B cell (primary cell): ENCODE results near the gene TMA7. TPM values are rescaled to one million over a fixed set of nuclear protein-coding genes. Genes with fewer than 3 reads are reported as not detected.

ENCODE experiments used
- ATAC-seq: fragments of 200-7000 bp; cut with Tn5 transposase; one replicate; pipeline ENCODE4 v1.10.0; 2021; ENCODE audit warnings: low read depth, mild to moderate bottlenecking, moderate number of reproducible peaks, moderate library complexity
- CTCF ChIA-PET: fragments of 350-600 bp; sonication (Branson Sonifier 250); formaldehyde crosslinking; loops from one replicate; lab custom pipeline; 2021; ENCODE audit warnings: antibody characterized with exemption, inconsistent platforms; lab: Charles Lee
- POLR2A ChIA-PET: fragments of 350-600 bp; sonication (Branson Sonifier 250); formaldehyde crosslinking; loops from one replicate; lab custom pipeline; 2021; ENCODE audit warnings: antibody characterized with exemption; lab: Charles Lee
- DNase-seq: peaks from one replicate; pipeline ENCODE4 v3.0.0; 2013
- H2AFZ ChIP-seq: 2 replicates; pipeline ENCODE4 v1.6.1; 2012; ENCODE audit warnings: mild to moderate bottlenecking, low read depth, low read length; ENCODE audit not compliant: insufficient read depth, poor library complexity, severe bottlenecking
- H3K27ac ChIP-seq, 2 donors: 1 replicate in 1 of 2; 2 replicates in 1 of 2; pipeline ENCODE4 v1.5.1; 2012 to 2013; ENCODE audit warnings: low read length in 2 of 2, mild to moderate bottlenecking in 2 of 2, moderate library complexity in 1 of 2
- H3K27me3 ChIP-seq, 4 experiments: fragments of 200-600 bp in 1 of 4; sonication (generic) in 1 of 4; replicated peaks in 1 of 4; 1 replicate in 2 of 4; 2 replicates in 2 of 4; pipeline versions ENCODE4 v1.6.1 to v1.7.0; 2013 to 2016; ENCODE audit warnings: low read length in 3 of 4, mild to moderate bottlenecking in 2 of 4, mixed read lengths in 1 of 4, moderate library complexity in 1 of 4; ENCODE audit not compliant: insufficient read depth in 4 of 4, control insufficient read depth in 3 of 4; ENCODE audit errors: control extremely low read depth in 1 of 4
- H3K36me3 ChIP-seq, 2 experiments: replicated peaks in 1 of 2; 1 replicate in 1 of 2; 2 replicates in 1 of 2; pipeline versions ENCODE4 v1.6.1 to v1.7.1; 2013; ENCODE audit warnings: low read length in 1 of 2; ENCODE audit not compliant: insufficient read depth in 2 of 2, control insufficient read depth in 1 of 2; ENCODE audit errors: control extremely low read depth in 1 of 2, extremely low read depth in 1 of 2
- H3K4me1 ChIP-seq, 2 donors: fragments of 200-600 bp in 1 of 2; sonication (generic) in 1 of 2; 1 replicate in 1 of 2; 2 replicates in 1 of 2; pipeline versions ENCODE4 v1.5.1 to v1.6.1; 2013 to 2017; ENCODE audit warnings: low read length in 2 of 2; ENCODE audit not compliant: control insufficient read depth in 2 of 2, insufficient read depth in 2 of 2
- H3K4me2 ChIP-seq: replicated peaks from 2 replicates; pipeline ENCODE3; 2012; ENCODE audit warnings: mild to moderate bottlenecking, low read depth, low read length; ENCODE audit not compliant: poor library complexity, severe bottlenecking
- H3K4me3 ChIP-seq, 5 experiments: fragments of 200-600 bp in 1 of 5; sonication (generic) in 1 of 5; 1 replicate in 3 of 5; 2 replicates in 2 of 5; pipeline versions ENCODE4 v1.5.1 to v1.7.0; 2011 to 2016; ENCODE audit warnings: low read length in 4 of 5, mild to moderate bottlenecking in 4 of 5, low read depth in 2 of 5, control low read depth in 1 of 5, moderate library complexity in 1 of 5; ENCODE audit not compliant: insufficient read depth in 1 of 5; ENCODE audit errors: control extremely low read depth in 1 of 5, extremely low read depth in 1 of 5
- H3K79me2 ChIP-seq: fragments of 200-600 bp; sonication (generic); one replicate; pipeline ENCODE4 v1.6.0; 2016; ENCODE audit warnings: low read length; ENCODE audit not compliant: control insufficient read depth, insufficient read depth
- H3K9ac ChIP-seq: fragments of 200-600 bp; sonication (generic); 2 replicates; pipeline ENCODE4 v1.6.1; 2017; ENCODE audit warnings: mild to moderate bottlenecking, low read length, moderate library complexity
- H3K9me3 ChIP-seq, 3 donors: one replicate each; pipeline versions ENCODE4 v1.6.1 to v1.7.1; 2013; ENCODE audit warnings: low read length in 2 of 3; ENCODE audit not compliant: control insufficient read depth in 2 of 3, insufficient read depth in 1 of 3; ENCODE audit errors: control extremely low read depth in 1 of 3
- H4K20me1 ChIP-seq: 2 replicates; pipeline ENCODE4 v1.6.0; 2012; ENCODE audit warnings: mild to moderate bottlenecking, low read length; ENCODE audit not compliant: insufficient read depth, control insufficient read depth, poor library complexity, severe bottlenecking
- H3K27ac Mint-ChIP-seq: one replicate; pipeline ENCODE4 v1.8.0; 2021; ENCODE audit warnings: mixed read lengths
- H3K27me3 Mint-ChIP-seq: one replicate; pipeline ENCODE4 v1.8.0; 2021; ENCODE audit warnings: mixed read lengths
- H3K4me1 Mint-ChIP-seq: one replicate; pipeline ENCODE4 v1.8.0; 2021; ENCODE audit warnings: mixed read lengths
- H3K4me3 Mint-ChIP-seq: one replicate; pipeline ENCODE4 v1.8.0; 2021; ENCODE audit warnings: mixed read lengths
- H3K9me3 Mint-ChIP-seq: one replicate; pipeline ENCODE4 v1.8.0; 2022; ENCODE audit warnings: mixed read lengths; ENCODE audit not compliant: insufficient read depth
- EZH2 ChIP-seq: IDR thresholded peaks from 2 replicates; pipeline ENCODE4 v1.6.1; 2012; ENCODE audit warnings: borderline replicate concordance, low read depth, mild to moderate bottlenecking, moderate library complexity, low read length; ENCODE audit not compliant: insufficient read depth, poor library complexity, severe bottlenecking
- WGBS: methylation state at CpG from one replicate; pipeline ENCODE4 v1.1.5; 2013; ENCODE audit warnings: missing lambda C conversion rate; ENCODE audit not compliant: insufficient coverage; 5-methylcytosine and 5-hydroxymethylcytosine counted together
- intact Hi-C: fragments of 100-400 bp; cut with micrococcal nuclease; formaldehyde crosslinking; loops from one replicate; pipeline ENCODE4 v1.10.0; 2022
- polyA plus RNA-seq: library from polyadenylated mRNA; depleted of rRNA; stranded (reverse); fragments of >200 nt; gene quantifications from 2 replicates; pipeline ENCODE4 v1.2.3, GENCODE V29; 2012
- total RNA-seq, 2 donors: library from RNA; stranded (reverse); fragments of 120-200 nt in 1 of 2; gene quantifications; 1 replicate in 1 of 2; 2 replicates in 1 of 2; pipeline versions ENCODE4 v1.2.3 to v1.2.4, GENCODE V29; 2013 to 2022
- TF ChIP-seq, protein P1 (sequence below): fragments of 200-600 bp; IDR thresholded peaks from one replicate; pipeline ENCODE4 v1.8.0; 2022; ENCODE audit warnings: antibody characterized with exemption, mild to moderate bottlenecking

Gene TMA7
- total and polyA plus RNA-seq, 2 donors (not counting 1 experiment from before 2014, with no cell fraction given): 169 to 194 TPM

DNA sequence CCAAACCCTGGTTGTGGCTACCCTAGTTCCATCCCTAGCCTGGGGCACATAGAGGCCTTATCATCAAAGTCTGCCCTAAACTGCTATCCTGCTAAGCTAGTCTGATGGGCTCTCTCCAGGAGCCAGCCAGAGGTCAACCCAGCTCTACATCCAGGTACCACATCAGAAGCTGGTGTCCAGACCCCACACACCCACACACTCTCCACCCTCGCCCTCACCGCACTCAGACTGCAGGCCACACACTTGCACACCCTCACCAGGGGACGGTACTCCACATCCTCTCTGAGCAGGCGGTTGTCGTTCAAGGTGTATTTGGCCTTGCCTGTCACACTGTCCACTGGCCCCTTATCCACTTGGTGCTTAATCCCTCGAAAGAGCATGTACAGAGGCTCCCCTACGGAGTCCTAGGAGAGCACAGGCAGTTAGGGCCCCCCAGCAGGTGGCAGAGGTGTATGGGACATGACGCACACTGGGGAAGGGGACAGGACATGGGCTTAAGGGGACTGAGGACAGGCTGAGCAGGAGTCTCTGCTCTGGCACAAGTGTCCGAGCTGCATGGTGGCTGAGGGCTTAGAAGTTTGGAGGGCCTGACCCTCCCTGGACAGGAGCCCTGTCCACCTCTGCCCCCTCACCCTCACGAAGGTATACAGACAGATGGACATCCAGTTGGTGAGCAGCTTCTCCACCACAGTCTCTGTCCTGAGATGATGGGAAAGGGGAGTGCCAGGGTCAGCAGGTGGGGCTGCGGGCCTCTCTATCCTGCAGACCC is 28.3 kb upstream of the TMA7 start:
- no peak for TF ChIP-seq EZH2
- TF ChIP-seq, protein P1, sequence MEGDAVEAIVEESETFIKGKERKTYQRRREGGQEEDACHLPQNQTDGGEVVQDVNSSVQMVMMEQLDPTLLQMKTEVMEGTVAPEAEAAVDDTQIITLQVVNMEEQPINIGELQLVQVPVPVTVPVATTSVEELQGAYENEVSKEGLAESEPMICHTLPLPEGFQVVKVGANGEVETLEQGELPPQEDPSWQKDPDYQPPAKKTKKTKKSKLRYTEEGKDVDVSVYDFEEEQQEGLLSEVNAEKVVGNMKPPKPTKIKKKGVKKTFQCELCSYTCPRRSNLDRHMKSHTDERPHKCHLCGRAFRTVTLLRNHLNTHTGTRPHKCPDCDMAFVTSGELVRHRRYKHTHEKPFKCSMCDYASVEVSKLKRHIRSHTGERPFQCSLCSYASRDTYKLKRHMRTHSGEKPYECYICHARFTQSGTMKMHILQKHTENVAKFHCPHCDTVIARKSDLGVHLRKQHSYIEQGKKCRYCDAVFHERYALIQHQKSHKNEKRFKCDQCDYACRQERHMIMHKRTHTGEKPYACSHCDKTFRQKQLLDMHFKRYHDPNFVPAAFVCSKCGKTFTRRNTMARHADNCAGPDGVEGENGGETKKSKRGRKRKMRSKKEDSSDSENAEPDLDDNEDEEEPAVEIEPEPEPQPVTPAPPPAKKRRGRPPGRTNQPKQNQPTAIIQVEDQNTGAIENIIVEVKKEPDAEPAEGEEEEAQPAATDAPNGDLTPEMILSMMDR: no peak
- POLR2A ChIA-PET: interaction anchor here (0.6 kb wide), 1 partner anchor 57 kb away, joined by 4 read pairs; no protein-coding TSS in a partner anchor
- no peak for ATAC-seq
- no peaks in the 10 kb centered on the region for H3K27me3 Mint-ChIP-seq
- H3K27ac Mint-ChIP-seq: no peak overlapping the region
- H3K27me3 ChIP-seq: no peaks in the 10 kb centered on the region
- no peak overlapping the region for H2AFZ ChIP-seq
- no peak overlapping the region for H3K4me3 ChIP-seq
- CTCF ChIA-PET: interaction anchor here (2.5 kb wide), 1 partner anchor 11 kb away, joined by 14 read pairs; no protein-coding TSS in a partner anchor
- no peak for DNase-seq
- no peaks in the 10 kb centered on the region for H3K4me1 ChIP-seq
- no peaks in the 10 kb centered on the region for H3K9me3 ChIP-seq
- H4K20me1 ChIP-seq: no peaks in the 10 kb centered on the region
- H3K4me3 Mint-ChIP-seq: no peak overlapping the region
- H3K79me2 ChIP-seq: no peaks in the 10 kb centered on the region
- H3K4me2 ChIP-seq: no peak overlapping the region
- intact Hi-C loops: no loop called here
- no peaks in the 10 kb centered on the region for H3K4me1 Mint-ChIP-seq
- 91% methylated on average over 11 of the region's 11 CpGs for WGBS
- H3K36me3 ChIP-seq: no peaks in the 10 kb centered on the region
- H3K9me3 Mint-ChIP-seq: no peaks in the 10 kb centered on the region
- H3K9ac ChIP-seq: no peak overlapping the region
- H3K27ac ChIP-seq: no peak overlapping the region

DNA sequence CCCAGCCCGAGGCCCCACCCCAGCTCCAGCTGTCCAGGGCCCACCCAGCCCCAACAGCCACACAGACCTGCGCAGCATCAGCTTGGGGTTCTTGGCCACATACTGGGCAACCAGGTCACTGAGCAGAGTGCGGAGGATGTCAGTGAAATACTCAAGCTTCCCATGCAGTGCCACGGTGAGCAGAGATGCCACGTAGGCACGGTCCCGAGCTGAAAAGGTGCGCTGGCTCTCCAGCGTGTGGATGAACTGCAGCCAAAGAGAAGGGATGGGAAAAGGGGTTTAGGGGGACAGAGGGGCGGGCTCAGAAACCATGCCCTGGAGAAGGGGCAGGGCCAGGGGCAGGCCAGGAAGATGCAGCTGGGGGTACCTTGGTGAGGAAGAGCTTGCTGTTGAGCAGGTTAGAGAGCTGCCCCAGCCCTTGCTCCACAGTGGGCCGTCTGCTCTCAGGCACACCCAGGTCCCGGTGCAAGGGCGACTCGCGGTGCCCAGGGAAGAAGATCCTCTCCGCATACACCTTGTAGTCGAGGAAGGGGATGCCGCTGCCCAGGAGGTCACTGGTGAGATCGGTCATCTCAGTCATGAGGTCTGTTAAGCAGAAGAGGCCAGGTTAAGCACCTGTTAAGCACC is 27.6 kb upstream of the TMA7 start:
- intact Hi-C loops: no loop called here
- no peak for DNase-seq
- CTCF ChIA-PET: interaction anchor here (2.5 kb wide), 1 partner anchor 12 kb away, joined by 14 read pairs; no protein-coding TSS in a partner anchor

More for the DNA sequence above, 27.6 kb upstream of the TMA7 start:
- Histone ChIP-seq H2AFZ (no peak overlapping the region), H3K36me3 (no peaks in the 10 kb centered on the region), H3K4me2 (no peak overlapping the region), H3K79me2 (no peaks in the 10 kb centered on the region), H3K4me1 (no peaks in the 10 kb centered on the region), H4K20me1 (no peaks in the 10 kb centered on the region), H3K27me3 (no peaks in the 10 kb centered on the region), H3K4me3 (no peak overlapping the region), H3K27ac (no peak overlapping the region), H3K9ac (no peak overlapping the region), H3K9me3 (no peaks in the 10 kb centered on the region)
- Mint-ChIP-seq H3K27me3 (no peaks in the 10 kb centered on the region), H3K9me3 (no peaks in the 10 kb centered on the region), H3K4me1 (no peaks in the 10 kb centered on the region), H3K27ac (no peak overlapping the region), H3K4me3 (no peak overlapping the region)
- 92% methylated on average over 19 of the region's 19 CpGs for WGBS
- POLR2A ChIA-PET: interaction anchor here (0.6 kb wide), 1 partner anchor 58 kb away, joined by 4 read pairs; no protein-coding TSS in a partner anchor
- no peak for ATAC-seq
- TF ChIP-seq, protein P1: no peak
- no peak for TF ChIP-seq EZH2
